Ovary (tissue), 3 donors: ENCODE data around the gene CASD1.

Experiments used
- EP300 ChIP-seq: sonication (generic); formaldehyde crosslinking; IDR thresholded peaks from one replicate; pipeline ENCODE4 v1.6.1; 2017; ENCODE audit warnings: antibody characterized with exemption
- TF ChIP-seq, protein P1 (sequence below), 3 donors: fragments of 450-650 bp in 2 of 3; fragments of 200-600 bp in 1 of 3; IDR thresholded peaks; one replicate each; pipeline versions ENCODE4 v1.5.1 to v1.8.0; 2016 to 2022; ENCODE audit warnings: antibody characterized with exemption in 3 of 3, mild to moderate bottlenecking in 1 of 3
- donor health status: DM: no; HTN: no; CAD: no.

DNA sequence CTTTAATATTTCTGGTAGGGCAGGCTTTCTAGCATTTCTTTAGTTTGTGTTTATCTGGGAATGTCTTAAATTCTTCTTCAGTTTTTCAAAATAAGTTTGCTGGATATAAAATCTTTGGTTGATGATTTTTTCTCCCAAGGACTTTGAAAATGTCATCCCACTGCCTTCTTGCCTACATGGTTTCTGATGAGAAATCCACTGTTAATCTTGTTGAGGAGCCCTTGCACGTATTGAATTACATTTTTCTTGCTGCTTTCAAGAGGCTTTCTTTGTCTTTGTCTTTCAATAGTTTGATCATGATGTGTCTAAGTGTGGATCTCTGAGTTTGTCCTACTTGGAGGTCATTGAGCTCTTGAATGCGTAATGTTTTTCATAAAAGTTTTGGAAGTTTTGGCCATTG is 66.0 kb downstream of the CASD1 start:
- TF ChIP-seq, protein P1, sequence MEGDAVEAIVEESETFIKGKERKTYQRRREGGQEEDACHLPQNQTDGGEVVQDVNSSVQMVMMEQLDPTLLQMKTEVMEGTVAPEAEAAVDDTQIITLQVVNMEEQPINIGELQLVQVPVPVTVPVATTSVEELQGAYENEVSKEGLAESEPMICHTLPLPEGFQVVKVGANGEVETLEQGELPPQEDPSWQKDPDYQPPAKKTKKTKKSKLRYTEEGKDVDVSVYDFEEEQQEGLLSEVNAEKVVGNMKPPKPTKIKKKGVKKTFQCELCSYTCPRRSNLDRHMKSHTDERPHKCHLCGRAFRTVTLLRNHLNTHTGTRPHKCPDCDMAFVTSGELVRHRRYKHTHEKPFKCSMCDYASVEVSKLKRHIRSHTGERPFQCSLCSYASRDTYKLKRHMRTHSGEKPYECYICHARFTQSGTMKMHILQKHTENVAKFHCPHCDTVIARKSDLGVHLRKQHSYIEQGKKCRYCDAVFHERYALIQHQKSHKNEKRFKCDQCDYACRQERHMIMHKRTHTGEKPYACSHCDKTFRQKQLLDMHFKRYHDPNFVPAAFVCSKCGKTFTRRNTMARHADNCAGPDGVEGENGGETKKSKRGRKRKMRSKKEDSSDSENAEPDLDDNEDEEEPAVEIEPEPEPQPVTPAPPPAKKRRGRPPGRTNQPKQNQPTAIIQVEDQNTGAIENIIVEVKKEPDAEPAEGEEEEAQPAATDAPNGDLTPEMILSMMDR (IDR thresholded peaks at IDR 0.05): no peak
- no peak for TF ChIP-seq EP300
